ENCODE data around the gene SHISA8. TPM values are rescaled to one million over a fixed set of nuclear protein-coding genes. Genes with fewer than 3 reads are reported as not detected.

SHISA8 gene
- total RNA-seq, 1 donor from 2014 or later = not detected

DNA sequence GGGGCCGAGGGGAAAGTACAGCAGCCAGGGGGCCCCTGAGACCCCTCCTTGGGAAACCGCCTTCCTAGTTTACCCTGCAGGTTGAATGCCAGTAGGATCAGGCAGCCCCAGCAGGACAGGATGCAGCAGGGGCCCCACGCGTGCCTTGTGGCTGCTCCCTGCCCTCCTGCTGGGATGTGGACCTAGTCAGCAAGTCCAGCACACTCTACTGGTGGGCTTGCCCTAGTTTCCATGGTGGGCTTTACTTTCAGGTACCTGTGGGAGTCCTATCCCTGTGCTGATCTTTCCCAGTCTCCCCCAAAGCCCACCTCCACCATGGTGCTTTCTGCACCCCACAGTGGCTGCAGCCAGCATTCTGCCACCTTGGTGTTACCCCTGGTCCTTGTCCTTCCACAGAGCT lies 22.2 kb downstream of the SHISA8 start:
- no peaks in the 10 kb centered on the region for H3K9me3 ChIP-seq

DNA sequence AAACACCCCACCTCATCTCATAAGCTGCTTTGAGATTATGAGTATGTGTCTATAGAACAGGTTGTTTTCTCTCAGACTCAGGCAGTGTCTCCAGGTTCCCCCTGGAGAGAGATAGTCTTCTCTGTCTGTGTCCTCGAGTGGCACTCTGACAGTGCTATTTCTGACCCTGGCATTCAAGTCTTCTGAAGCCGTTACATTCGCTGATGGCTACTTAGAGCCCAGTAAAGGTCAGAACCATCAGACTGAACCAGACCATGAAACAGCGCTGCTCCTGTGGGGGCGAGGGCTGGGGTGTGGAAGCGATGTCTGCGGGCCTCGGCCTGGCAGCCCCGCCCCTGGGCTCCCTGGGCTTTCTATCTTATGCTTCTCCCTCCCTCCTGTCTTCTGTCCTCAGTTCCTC lies 23.5 kb downstream of the SHISA8 start:
- Histone ChIP-seq H3K9me3 (no peaks in the 10 kb centered on the region), H3K4me3 (no peak overlapping the region), H3K36me3 (peaks cover 54 to 93% of the 10 kb centered on the region in 2 donors), H3K4me1 (no peaks in the 10 kb centered on the region), H3K27me3 (no peaks in the 10 kb centered on the region), H3K27ac (no peak overlapping the region)
- DNase-seq (ENCODE audit: low spot score in 2 of 2) = no peak
- intact Hi-C loops (cut with DNase I) = no loop called here
- TF ChIP-seq, protein P1, sequence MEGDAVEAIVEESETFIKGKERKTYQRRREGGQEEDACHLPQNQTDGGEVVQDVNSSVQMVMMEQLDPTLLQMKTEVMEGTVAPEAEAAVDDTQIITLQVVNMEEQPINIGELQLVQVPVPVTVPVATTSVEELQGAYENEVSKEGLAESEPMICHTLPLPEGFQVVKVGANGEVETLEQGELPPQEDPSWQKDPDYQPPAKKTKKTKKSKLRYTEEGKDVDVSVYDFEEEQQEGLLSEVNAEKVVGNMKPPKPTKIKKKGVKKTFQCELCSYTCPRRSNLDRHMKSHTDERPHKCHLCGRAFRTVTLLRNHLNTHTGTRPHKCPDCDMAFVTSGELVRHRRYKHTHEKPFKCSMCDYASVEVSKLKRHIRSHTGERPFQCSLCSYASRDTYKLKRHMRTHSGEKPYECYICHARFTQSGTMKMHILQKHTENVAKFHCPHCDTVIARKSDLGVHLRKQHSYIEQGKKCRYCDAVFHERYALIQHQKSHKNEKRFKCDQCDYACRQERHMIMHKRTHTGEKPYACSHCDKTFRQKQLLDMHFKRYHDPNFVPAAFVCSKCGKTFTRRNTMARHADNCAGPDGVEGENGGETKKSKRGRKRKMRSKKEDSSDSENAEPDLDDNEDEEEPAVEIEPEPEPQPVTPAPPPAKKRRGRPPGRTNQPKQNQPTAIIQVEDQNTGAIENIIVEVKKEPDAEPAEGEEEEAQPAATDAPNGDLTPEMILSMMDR (IDR thresholded peaks at IDR 0.05) = no peak

More for the DNA sequence above, 22.2 kb downstream of the SHISA8 start:
- H3K27me3 ChIP-seq = no peaks in the 10 kb centered on the region
- no peak for DNase-seq (ENCODE audit: low spot score in 2 of 2)
- TF ChIP-seq, protein P1 (IDR thresholded peaks at IDR 0.05) = no peak
- H3K4me1 ChIP-seq = no peaks in the 10 kb centered on the region
- no peak overlapping the region for H3K4me3 ChIP-seq
- peaks cover 57 to 93% of the 10 kb centered on the region in 2 donors for H3K36me3 ChIP-seq
- intact Hi-C loops (cut with DNase I) = no loop called here
- H3K27ac ChIP-seq = no peak overlapping the region

DNA sequence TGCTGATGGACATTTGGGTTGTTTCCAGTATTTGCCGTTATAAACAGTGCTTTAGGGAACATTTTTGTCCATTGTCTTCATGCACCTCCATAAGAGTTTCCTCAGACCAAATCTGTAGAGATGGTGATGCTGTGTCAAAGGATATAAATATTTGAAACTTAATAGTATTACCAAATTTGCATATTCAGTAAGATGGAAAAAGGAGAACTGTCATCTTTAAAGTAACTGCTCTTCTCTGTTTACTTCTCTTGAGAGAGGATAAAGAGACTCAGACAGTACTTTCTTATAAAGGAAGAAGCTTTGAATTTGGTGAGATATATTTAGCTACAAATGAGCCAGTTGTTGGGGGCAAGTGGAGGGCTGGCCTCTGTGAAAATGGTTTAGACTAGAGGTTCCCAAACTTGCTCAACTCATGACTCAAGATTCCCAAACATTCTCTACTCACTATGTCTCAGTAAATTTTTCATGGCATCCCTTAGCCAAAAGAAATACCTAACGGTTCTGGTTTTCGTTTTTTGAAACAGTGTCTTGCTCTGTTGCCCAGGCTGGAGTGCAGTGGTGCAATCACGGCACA lies 26.2 kb downstream of the SHISA8 start:
- Histone ChIP-seq H3K4me3 (no peak overlapping the region), H3K27ac (no peak overlapping the region), H3K4me1 (no peaks in the 10 kb centered on the region), H3K27me3 (no peaks in the 10 kb centered on the region), H3K36me3 (peaks cover 65 to 94% of the 10 kb centered on the region in 2 donors), H3K9me3 (no peaks in the 10 kb centered on the region)
- intact Hi-C loops (cut with DNase I) = no loop called here
- TF ChIP-seq, protein P1 (IDR thresholded peaks at IDR 0.05) = no peak
- no peak for DNase-seq (ENCODE audit: low spot score in 2 of 2)

DNA sequence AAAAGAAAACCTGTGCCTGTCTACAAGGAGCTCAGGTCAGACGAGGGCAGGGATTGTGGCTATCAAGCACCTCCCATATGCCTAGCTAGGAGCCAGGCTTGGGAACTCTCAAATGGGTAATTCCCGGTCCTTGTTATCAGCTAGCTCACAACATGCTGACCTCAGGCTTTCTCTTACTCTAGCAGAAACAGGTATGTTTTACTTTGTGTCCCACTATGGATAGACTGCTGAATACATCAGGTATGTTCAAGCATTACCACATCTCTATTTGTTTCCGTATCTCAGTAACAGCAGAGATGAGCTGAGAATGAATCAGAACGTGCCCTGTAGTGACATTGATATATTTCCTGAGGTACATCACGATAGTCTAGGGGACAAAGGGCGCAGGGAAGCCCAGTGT lies 29.4 kb downstream of the SHISA8 start:
- Histone ChIP-seq H3K27ac (no peak overlapping the region), H3K36me3 (peaks cover 62 to 98% of the 10 kb centered on the region in 2 donors), H3K4me3 (no peak overlapping the region), H3K9me3 (no peaks in the 10 kb centered on the region), H3K4me1 (no peaks in the 10 kb centered on the region), H3K27me3 (no peaks in the 10 kb centered on the region)
- TF ChIP-seq, protein P1 (IDR thresholded peaks at IDR 0.05) = no peak
- intact Hi-C loops (cut with DNase I) = no loop called here
- no peak for DNase-seq (ENCODE audit: low spot score in 2 of 2)

DNA sequence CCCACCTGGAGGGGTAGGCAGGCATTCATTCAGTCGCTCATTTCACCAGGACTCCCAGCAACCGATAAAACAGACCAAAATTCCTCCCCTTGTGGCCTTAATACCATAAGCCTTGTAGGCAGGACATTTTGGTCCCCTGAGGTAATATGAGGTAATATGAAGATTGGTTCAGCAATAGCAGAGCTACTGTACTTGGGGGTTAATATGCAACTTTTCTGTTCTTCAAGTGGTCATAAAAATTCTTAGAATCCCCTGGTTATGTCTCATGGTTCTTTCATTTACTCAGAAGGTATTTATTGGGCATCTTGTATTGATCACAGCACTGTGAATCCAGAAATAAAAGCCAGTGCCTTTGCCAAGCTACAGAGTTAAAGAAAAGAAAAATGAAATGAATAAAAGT lies 29.8 kb downstream of the SHISA8 start:
- intact Hi-C loops (cut with DNase I) = no loop called here
- peaks cover 60 to 98% of the 10 kb centered on the region in 2 donors for H3K36me3 ChIP-seq
- TF ChIP-seq, protein P1 (IDR thresholded peaks at IDR 0.05) = no peak

DNA sequence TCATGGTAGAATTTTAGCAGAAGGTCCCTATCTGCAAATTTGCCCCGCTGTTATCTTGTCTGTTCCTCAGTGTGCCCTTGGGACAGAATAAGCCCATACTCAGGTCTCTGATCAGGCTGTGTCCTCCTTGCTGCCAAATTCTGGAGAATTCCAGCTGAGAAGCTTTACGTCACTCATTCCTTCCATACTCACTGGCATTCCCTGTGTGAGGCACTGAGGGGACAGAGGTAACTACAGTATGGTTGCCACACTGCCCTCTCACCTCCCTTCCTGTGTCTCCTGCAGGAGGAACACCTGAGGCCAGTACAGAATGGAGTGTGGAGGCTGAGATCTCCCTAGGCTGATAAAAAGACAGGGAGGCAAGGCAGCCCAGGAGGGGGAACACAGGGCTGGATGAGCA lies 31.5 kb downstream of the SHISA8 start:
- no peak for DNase-seq (ENCODE audit: low spot score in 2 of 2)
- H3K4me1 ChIP-seq = no peaks in the 10 kb centered on the region
- intact Hi-C loops (cut with DNase I) = no loop called here
- no peak overlapping the region for H3K27ac ChIP-seq
- no peaks in the 10 kb centered on the region for H3K27me3 ChIP-seq
- TF ChIP-seq, protein P1 (IDR thresholded peaks at IDR 0.05) = no peak
- H3K36me3 ChIP-seq = peaks cover 64 to 97% of the 10 kb centered on the region in 2 donors
- H3K4me3 ChIP-seq = no peak overlapping the region
- no peaks in the 10 kb centered on the region for H3K9me3 ChIP-seq

More for the DNA sequence above, 29.8 kb downstream of the SHISA8 start:
- no peak for DNase-seq (ENCODE audit: low spot score in 2 of 2)
- no peaks in the 10 kb centered on the region for H3K27me3 ChIP-seq
- H3K4me1 ChIP-seq = no peaks in the 10 kb centered on the region
- no peaks in the 10 kb centered on the region for H3K9me3 ChIP-seq
- H3K27ac ChIP-seq = no peak overlapping the region
- no peak overlapping the region for H3K4me3 ChIP-seq

Data from ascending aorta (tissue), 2 donors.